HG03521 (cell line): ENCODE results near the gene IL19.

Experiments
- ATAC-seq: cut with Tn5 transposase; IDR thresholded peaks from one replicate; pipeline ENCODE4 v1.9.1; 2021; ENCODE audit warnings: mild to moderate bottlenecking, moderate library complexity; ENCODE audit not compliant: unreplicated experiment

IL19 gene, protein sequence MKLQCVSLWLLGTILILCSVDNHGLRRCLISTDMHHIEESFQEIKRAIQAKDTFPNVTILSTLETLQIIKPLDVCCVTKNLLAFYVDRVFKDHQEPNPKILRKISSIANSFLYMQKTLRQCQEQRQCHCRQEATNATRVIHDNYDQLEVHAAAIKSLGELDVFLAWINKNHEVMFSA

GRCh38 chr1:206770531-206771337 lies at the start of gene IL19:
Gene IL19, plus strand, starts transcription at chr1:206770773. Its CDS starts 65,890 bp downstream, at chr1:206836663.
- ATAC-seq = no peak

GRCh38 chr1:206721454-206721853 lies 49.1 kb upstream of the IL19 start:
- ATAC-seq = no peak

DNA sequence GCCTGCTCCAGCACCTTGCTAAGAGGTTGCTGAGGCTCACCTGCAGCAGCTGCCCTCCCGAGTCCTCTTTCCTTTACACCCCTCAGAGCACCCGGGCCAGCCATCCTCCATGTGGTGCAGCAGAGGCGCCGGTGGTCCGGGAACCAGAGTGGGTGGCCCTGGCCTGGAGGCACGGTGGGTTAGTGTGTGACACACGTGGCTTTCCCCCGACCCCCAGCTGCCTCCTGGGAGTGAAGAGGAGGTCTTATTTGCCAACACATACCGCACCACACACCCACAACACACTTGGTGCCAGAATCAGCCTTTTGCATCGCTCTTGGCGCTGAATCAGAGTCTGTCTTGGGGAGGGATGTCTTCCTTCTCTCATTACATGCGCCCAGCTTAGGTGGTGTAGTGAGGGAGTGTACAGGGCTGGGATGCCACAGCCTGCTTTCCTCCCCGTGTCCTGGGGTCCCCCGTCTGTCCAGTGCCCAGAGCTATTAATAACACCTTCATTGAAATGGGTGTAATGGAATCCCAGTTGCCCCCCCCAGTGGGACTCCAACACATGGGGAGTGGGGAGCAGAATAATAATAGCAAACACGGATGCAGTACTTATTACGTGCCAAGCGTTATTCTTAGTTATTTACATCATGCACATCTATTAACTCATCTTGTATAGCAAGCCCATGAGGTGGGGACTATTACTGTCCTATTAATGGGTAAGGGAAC lies 47.7 kb upstream of the IL19 start:
- no peak for ATAC-seq

DNA sequence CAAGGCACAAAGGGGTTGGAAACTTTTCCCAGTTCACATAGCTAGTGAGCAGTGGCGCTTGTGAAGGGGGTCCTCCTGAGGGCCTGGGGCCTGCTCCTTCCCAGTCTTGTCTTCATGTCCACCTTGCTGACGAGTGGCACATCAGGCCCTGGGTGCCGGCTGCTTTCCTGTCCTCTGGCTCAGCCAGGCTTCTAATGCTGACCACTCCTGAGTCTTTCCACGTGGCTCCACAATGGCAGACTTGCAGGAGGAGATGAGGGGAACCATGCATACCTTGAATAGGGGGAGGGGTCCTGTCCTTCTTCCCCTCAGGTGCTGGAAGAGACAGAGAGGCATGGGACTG lies 47.1 kb upstream of the IL19 start:
- ATAC-seq = no peak

DNA sequence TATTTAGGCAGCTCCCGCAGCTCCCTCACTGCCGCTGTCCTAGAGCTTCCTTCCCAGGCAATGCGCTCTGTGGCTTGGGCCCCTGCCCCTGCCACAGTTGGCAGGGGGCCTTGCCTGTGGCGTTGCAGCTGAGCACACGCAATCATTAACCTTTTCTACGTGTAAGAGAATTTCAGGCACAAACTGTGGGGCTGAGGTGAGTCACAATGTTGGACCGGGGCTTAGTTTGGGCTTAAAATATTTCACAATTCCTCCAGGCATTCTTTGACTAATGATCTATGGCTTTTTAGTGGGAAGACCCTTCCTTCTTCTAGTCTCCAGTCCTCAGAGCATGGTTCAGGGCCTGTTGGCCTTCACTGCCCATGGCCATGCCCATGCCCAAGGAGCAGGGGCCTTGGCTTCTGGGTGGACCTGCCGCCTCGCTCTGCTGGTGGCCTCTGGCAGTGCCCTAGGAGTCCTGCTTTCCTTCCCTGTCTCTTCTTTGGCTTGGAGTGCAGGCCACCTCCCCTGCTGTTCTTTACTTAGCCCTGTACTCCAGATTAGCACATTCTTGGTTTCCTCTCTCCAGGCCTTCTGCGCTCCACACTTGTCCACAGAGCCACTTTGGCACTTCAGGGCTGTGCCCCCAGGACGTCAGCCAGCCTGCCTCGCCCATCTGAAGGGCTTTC lies 46.6 kb upstream of the IL19 start:
- no peak for ATAC-seq

GRCh38 chr1:206725109-206725963 lies 45.2 kb upstream of the IL19 start:
- no peak for ATAC-seq

- ATAC-seq = no peak
These were observed 42.4 kb upstream of the IL19 start for GRCh38 chr1:206727981-206728696.

- no peak for ATAC-seq
These were observed 41.9 kb upstream of the IL19 start for GRCh38 chr1:206728697-206728987.

DNA sequence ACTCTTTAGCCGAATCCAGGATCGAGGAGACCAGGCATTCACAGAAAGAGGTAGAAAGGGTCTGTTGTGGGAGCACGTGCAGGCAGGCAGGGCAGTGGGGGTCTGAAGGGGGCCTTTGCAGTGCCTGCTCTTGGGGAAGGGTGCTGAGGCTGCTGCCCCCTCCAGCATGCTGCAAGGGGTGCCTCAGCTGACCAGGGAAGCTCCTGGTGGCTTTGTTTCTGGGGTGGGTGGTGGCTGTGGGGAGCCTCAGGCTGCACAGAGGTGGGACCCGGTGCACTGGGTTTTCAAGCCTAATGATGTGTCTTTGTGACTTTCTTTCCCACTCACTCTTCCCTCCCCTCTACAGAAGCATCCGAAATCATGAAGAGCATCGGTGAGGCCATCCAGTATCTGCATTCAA lies 41.5 kb upstream of the IL19 start:
- no peak for ATAC-seq

GRCh38 chr1:206729507-206729906 lies 41.1 kb upstream of the IL19 start:
- ATAC-seq = no peak

GRCh38 chr1:206732508-206732907 lies 38.1 kb upstream of the IL19 start:
- no peak for ATAC-seq

GRCh38 chr1:206732992-206733391 lies 37.6 kb upstream of the IL19 start:
- ATAC-seq = no peak

GRCh38 chr1:206734499-206735142 lies 36.0 kb upstream of the IL19 start:
- ATAC-seq = no peak

DNA sequence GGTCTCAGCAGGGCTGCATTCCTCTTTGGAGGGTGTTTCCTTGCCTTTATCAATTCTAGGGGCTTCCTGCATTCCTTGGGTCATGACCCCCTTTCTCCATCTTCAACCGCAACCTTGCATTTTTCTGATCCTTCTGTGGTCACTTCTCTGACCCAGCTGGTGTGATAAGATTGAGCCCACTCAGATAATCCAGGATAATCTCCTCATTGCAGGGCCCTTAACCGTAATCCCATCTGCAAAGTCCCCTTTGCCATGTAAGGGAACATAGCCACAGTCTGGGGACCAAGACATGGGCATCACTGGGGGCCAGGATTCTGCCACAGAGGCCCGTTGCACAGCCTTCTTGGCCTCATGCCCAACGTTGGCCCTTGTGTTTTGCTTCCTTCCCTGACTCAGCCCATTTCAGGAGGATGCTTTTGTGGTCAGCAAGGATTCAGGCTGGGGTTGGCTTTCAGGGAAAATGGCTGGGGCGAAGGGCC lies 35.0 kb upstream of the IL19 start:
- no peak for ATAC-seq

GRCh38 chr1:206736878-206737728 lies 33.5 kb upstream of the IL19 start:
- ATAC-seq = no peak

DNA sequence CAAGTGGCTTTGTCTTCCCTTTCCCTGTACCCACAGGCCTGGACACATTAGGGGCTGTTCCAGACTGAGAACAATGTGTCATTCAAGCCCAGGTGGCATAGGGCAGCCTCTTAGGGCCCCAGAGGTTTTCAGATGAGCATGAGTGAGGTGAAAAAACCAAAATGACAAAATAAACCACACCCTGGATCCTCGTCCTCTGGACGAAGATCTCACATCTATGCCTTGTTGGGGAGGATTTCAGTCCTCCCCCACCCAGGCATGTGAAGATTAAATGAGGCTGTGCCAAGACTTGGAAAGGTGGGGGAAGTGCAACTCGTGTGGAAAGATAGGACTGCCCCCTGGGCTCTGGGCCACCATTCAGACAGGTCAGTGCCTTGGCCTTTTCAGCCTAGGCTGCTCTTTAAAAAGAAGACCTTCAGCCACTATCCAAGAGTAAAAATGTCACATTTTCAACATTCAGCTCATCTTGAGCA lies 32.8 kb upstream of the IL19 start:
- no peak for ATAC-seq

GRCh38 chr1:206738370-206739366 lies 31.9 kb upstream of the IL19 start:
- no peak for ATAC-seq
